Germinal center (tissue), 1 donor: ENCODE results near the gene MRPS30.
"Not testable (repeated sequence)": the region's sequence is repeated elsewhere in the genome, so short reads cannot be mapped to it uniquely, and the experiment has no call there.

ENCODE experiments used
- DNase-seq: peaks from one replicate; pipeline ENCODE4 v3.0.0; 2012; ENCODE audit warnings: mixed read lengths, low spot score

The MRPS30 gene

GRCh38 chr5:44821164-44821563, 12.4 kb downstream of the MRPS30 start:
- no peak for DNase-seq

DNA sequence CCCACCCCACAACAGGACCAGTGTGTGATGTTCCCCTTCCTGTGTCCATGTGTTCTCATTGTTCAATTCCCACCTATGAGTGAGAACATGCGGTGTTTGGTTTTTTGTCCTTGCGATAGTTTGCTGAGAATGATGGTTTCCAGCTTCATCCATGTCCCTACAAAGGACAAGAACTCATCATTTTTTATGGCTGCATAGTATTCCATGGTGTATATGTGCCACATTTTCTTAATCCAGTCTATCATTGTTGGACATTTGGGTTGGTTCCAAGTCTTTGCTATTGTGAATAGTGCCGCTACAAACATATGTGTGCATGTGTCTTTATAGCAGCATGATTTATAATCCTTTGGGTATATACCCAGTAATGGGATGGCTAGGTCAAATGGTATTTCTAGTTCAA, 15.9 kb downstream of the MRPS30 start:
- DNase-seq = not testable (repeated sequence)

- DNase-seq = no peak
These were observed 18.9 kb downstream of the MRPS30 start for GRCh38 chr5:44827681-44828080.

- no peak for DNase-seq
These were observed 20.0 kb downstream of the MRPS30 start for GRCh38 chr5:44828719-44829118.

GRCh38 chr5:44830951-44831350, 22.2 kb downstream of the MRPS30 start:
- no peak for DNase-seq

DNA sequence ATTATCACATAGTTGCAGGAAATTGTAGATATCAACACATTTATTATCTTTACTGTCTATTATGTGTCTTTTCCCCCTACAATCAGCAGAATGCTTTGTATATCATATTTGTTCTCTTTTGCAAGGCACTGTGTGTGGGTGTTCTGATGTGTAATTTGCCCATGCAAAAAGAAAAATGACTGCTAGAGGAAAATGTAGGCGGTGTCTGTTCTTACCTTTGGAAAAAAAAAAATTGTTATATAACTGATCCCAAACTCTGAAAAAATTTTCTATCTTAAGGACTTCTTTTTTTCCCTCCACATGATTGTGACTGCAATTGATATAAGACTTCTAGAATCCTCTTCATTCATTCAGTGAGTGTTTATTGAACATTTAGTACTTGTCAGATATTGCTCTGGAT, 24.5 kb downstream of the MRPS30 start:
- DNase-seq = no peak

DNA sequence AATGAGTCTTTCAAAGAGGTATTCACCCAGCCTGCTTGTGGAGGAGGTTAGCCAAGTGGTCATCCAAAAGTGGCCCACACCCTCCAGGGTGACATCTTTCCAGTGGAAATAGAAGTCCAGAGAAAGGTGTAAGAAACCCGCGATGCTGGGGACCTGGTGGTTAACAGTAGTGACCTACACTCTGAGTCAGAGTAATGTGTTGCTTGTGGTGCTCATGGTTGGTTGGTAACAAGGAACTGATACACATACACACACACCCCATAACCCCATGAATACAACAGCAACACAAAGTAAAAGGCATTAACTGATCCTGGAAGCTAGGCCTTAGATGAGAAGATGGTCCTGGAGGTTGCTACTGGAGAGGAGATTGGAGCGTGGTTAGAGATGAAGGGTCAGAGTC, 26.9 kb downstream of the MRPS30 start:
- DNase-seq = no peak

DNA sequence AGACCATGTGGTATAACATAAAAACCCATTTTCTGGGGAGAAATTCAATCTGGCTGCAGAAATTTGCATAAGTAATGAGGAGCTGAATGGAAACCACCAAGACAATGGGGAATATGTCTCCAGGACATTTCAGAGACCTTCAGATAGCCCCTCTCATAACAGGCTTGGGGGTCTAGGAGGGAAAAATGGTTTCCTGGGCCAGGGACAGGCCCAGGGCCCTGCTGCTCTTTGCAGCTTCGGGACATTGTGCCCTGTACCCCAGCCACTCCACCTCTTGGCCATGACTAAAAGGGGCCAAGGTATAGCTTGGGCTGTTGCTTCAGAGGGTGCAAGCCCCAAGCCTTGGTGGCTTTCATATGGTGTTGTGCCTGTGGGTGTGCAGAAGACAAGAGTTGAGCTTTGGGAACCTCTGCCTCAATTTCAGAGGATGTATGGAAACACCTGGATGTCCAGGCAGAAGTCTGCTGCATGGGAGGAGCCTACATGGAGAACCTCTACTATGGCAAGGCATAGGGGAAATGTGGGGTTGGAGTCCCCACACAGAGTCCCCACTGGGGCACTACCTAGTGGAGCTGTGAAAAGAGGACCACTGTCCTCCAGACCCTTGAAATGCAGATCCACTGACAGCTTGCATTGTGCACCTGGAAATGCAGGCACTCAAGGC, 30.4 kb downstream of the MRPS30 start:
- no peak for DNase-seq

GRCh38 chr5:44842496-44843282, 33.9 kb downstream of the MRPS30 start:
- no peak for DNase-seq

- no peak for DNase-seq
These were observed 36.0 kb downstream of the MRPS30 start for GRCh38 chr5:44844744-44845143.

DNA sequence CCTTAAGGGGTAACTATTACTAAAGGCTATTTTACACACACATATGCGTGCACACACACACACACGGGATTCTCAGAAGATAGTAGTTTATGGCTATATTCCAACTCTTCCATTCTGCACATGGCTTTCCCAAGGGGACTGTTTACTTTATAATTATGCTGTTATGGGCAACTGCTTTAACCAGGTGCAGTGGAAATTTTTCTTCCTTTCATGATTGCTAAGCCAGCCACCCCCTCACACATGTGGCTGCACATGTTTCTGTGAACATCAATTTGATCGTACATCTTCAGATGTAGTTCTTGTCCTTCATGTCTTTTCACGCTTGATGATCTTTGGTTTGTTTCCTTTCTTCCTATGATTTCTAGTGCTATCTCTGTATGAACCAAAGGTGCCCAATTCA, 37.0 kb downstream of the MRPS30 start:
- no peak for DNase-seq

DNA sequence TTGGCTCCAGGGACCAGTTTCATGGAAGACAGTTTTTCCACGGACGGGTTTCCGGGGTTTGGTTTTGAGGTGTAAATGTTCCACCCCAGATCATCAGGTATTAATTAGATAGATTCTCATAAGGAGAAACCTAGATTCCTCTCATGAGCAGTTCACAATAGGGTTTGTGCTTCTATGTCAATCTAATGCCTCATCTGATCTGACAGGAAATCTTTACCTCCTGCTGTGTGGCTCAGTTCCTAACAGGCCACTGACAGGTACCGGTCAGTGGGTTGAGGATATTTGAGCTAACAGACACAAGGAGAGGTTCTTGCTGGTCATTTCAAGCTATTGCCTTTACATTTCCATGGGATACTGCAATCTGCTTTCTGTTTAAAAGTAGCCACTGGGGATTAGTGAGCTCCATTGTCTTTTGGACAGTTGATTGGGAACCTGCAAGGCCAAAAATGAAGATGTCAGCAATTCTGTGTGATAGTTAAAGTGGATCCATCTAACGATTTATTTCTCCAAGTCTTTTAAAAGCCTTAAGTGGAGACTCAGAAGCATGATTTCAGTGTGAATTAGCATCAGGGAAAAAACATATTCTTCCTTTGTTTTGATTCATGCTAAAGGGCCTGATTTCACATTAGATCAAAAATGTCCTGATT, 38.6 kb downstream of the MRPS30 start:
- DNase-seq = no peak

DNA sequence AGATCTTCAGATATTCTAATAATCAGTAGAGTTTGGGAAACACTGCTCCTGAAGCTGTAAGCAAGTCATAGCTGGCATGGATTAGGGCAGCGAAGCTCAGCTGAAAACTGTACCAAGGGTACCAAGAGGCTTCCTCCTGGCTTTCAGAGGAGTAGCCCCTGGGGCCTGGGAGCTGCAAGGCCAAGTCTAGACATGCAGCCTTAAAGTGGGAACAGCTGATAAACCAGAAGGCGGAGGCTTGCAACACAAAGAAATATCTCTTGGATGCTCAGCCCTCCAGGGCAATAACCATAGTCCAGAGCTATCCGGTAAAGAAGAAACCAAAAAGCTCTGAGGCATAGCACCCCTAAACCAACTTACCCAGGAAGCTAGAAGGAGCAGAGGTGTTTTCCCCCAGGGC, 51.5 kb downstream of the MRPS30 start:
- DNase-seq = no peak

- no peak for DNase-seq
These were observed 54.1 kb downstream of the MRPS30 start for GRCh38 chr5:44862808-44863207.
